Common myeloid progenitor, CD34-positive (primary cell): ENCODE measurements around the gene SATB1.

Experiments
- CTCF ChIA-PET: fragments of 350-600 bp; sonication (Branson Sonifier 250); formaldehyde crosslinking; loops from one replicate; lab custom pipeline; 2021; ENCODE audit warnings: antibody characterized with exemption; lab: Charles Lee
- POLR2A ChIA-PET: fragments of 350-600 bp; sonication (Branson Sonifier 250); formaldehyde crosslinking; loops from one replicate; lab custom pipeline; 2021; ENCODE audit warnings: antibody characterized with exemption; lab: Charles Lee
- DNase-seq, 3 donors: peaks; one replicate each; pipeline versions ENCODE4 v3.0.0 to v3.0.0-alpha.2; 2013
- H3K27ac ChIP-seq, 2 experiments: 1 replicate in 1 of 2; 2 replicates in 1 of 2; pipeline ENCODE4 v1.7.0; 2013; ENCODE audit warnings: inconsistent platforms in 2 of 2, low read length in 2 of 2, mild to moderate bottlenecking in 2 of 2, low read depth in 1 of 2, moderate library complexity in 1 of 2; ENCODE audit not compliant: severe bottlenecking in 2 of 2, insufficient read depth in 1 of 2, poor library complexity in 1 of 2
- H3K27me3 ChIP-seq, 5 experiments: replicated peaks in 2 of 5; 1 replicate in 3 of 5; 2 replicates in 2 of 5; pipeline versions ENCODE4 v1.6.1 to v1.7.0; 2013; ENCODE audit warnings: low read length in 4 of 5, mild to moderate bottlenecking in 2 of 5, moderate library complexity in 2 of 5, inconsistent platforms in 1 of 5; ENCODE audit not compliant: insufficient read depth in 5 of 5, control insufficient read depth in 4 of 5
- H3K36me3 ChIP-seq, 4 experiments: 1 replicate in 2 of 4; 2 replicates in 2 of 4; pipeline versions ENCODE4 v1.6.1 to v1.7.0; 2013; ENCODE audit warnings: low read length in 3 of 4, control low read depth in 1 of 4, mild to moderate bottlenecking in 1 of 4; ENCODE audit not compliant: control insufficient read depth in 4 of 4, insufficient read depth in 4 of 4
- H3K4me1 ChIP-seq, 4 experiments: 1 replicate in 3 of 4; 2 replicates in 1 of 4; pipeline versions ENCODE4 v1.6.1 to v1.7.1; 2013; ENCODE audit warnings: low read length in 3 of 4, mild to moderate bottlenecking in 3 of 4, control low read depth in 1 of 4, inconsistent platforms in 1 of 4, moderate library complexity in 1 of 4; ENCODE audit not compliant: control insufficient read depth in 4 of 4, insufficient read depth in 4 of 4; ENCODE audit errors: control extremely low read depth in 1 of 4
- H3K4me3 ChIP-seq, 7 experiments: 1 replicate in 4 of 7; 2 replicates in 3 of 7; pipeline versions ENCODE4 v1.5.1 to v1.7.0; 2013; ENCODE audit warnings: mild to moderate bottlenecking in 7 of 7, low read length in 6 of 7, moderate library complexity in 6 of 7, inconsistent platforms in 2 of 7, low read depth in 2 of 7, control low read depth in 1 of 7; ENCODE audit not compliant: insufficient read depth in 4 of 7, control insufficient read depth in 1 of 7; ENCODE audit errors: extremely low read depth in 1 of 7
- H3K9me3 ChIP-seq, 5 experiments: 1 replicate in 4 of 5; 2 replicates in 1 of 5; pipeline versions ENCODE4 v1.6.1 to v1.7.1; 2013; ENCODE audit warnings: low read length in 4 of 5, mild to moderate bottlenecking in 2 of 5, inconsistent platforms in 1 of 5, low read depth in 1 of 5, moderate library complexity in 1 of 5; ENCODE audit not compliant: control insufficient read depth in 4 of 5, insufficient read depth in 2 of 5; ENCODE audit errors: control extremely low read depth in 1 of 5
- WGBS: methylation state at CpG from one replicate; pipeline ENCODE4 v1.1.5; 2013; ENCODE audit not compliant: insufficient coverage; 5-methylcytosine and 5-hydroxymethylcytosine counted together

SATB1 gene

GRCh38 chr3:18351823-18352744 lies 73.1 kb downstream of the SATB1 start:
- ChIA-PET CTCF (interaction anchor here (0.6 to 1.4 kb wide), 3 partner anchors 11 to 446 kb away, joined by 3 read pairs; no protein-coding TSS in a partner anchor), POLR2A (no interaction called here)
- no peak overlapping the region for H3K27ac ChIP-seq
- H3K27me3 ChIP-seq, result no peaks in the 10 kb centered on the region
- no peak overlapping the region for H3K4me3 ChIP-seq
- no peaks in the 10 kb centered on the region for H3K4me1 ChIP-seq
- WGBS, result 92% methylated on average over 12 of the region's 12 CpGs
- DNase-seq, result no peak
- H3K9me3 ChIP-seq, result no peaks in the 10 kb centered on the region
- peaks cover 11 to 56% (median 36%) of the 10 kb centered on the region in 4 experiments for H3K36me3 ChIP-seq

- ChIA-PET CTCF (interaction anchor here (1.1 to 1.4 kb wide), 2 partner anchors 10 to 445 kb away, joined by 3 read pairs; no protein-coding TSS in a partner anchor), POLR2A (interaction anchor here (1.1 kb wide), 1 partner anchor 12 kb away, joined by 3 read pairs; no protein-coding TSS in a partner anchor)
- no peak overlapping the region for H3K4me3 ChIP-seq
- DNase-seq, result no peak
- no peaks in the 10 kb centered on the region for H3K9me3 ChIP-seq
- peaks cover 11 to 56% (median 37%) of the 10 kb centered on the region in 4 experiments for H3K36me3 ChIP-seq
- H3K4me1 ChIP-seq, result no peaks in the 10 kb centered on the region
- no CpG with 5 or more reads among the region's 5 CpGs for WGBS
- H3K27ac ChIP-seq, result no peak overlapping the region
- H3K27me3 ChIP-seq, result no peaks in the 10 kb centered on the region
These were observed 74.0 kb downstream of the SATB1 start for GRCh38 chr3:18351069-18351628.

GRCh38 chr3:18349197-18349798 lies 75.8 kb downstream of the SATB1 start:
- Histone ChIP-seq H3K9me3 (no peaks in the 10 kb centered on the region), H3K36me3 (peaks cover 11 to 56% (median 36%) of the 10 kb centered on the region in 4 experiments), H3K27ac (no peak overlapping the region), H3K4me1 (no peaks in the 10 kb centered on the region), H3K4me3 (no peak overlapping the region), H3K27me3 (no peaks in the 10 kb centered on the region)
- ChIA-PET POLR2A (no interaction called here), CTCF (interaction anchor here (0.8 kb wide), 1 partner anchor 438 kb away, joined by 3 read pairs; no protein-coding TSS in a partner anchor)
- 99% methylated on average over 18 of the region's 18 CpGs for WGBS
- DNase-seq, result no peak

GRCh38 chr3:18346097-18346496 lies 79.0 kb downstream of the SATB1 start:
- ChIA-PET CTCF (interaction anchor here (1.2 kb wide), 1 partner anchor 11 kb away, joined by 4 read pairs; no protein-coding TSS in a partner anchor), POLR2A (no interaction called here)
- WGBS, result 100% methylated on average over 2 of the region's 4 CpGs
- DNase-seq, result no peak
- H3K27me3 ChIP-seq, result no peaks in the 10 kb centered on the region
- peaks cover 9 to 36% (median 21%) of the 10 kb centered on the region in 4 experiments for H3K36me3 ChIP-seq
- H3K4me3 ChIP-seq, result no peak overlapping the region
- H3K4me1 ChIP-seq, result no peaks in the 10 kb centered on the region
- H3K9me3 ChIP-seq, result no peaks in the 10 kb centered on the region
- H3K27ac ChIP-seq, result no peak overlapping the region

- Histone ChIP-seq H3K27ac (no peak overlapping the region), H3K9me3 (no peaks in the 10 kb centered on the region), H3K4me3 (no peak overlapping the region), H3K36me3 (peaks cover 6 to 28% (median 14%) of the 10 kb centered on the region in 4 experiments), H3K27me3 (no peaks in the 10 kb centered on the region), H3K4me1 (no peaks in the 10 kb centered on the region)
- ChIA-PET POLR2A (no interaction called here), CTCF (no interaction called here)
- DNase-seq, result no peak
- WGBS, result 95% methylated on average over 4 of the region's 5 CpGs
These were observed 80.1 kb downstream of the SATB1 start for GRCh38 chr3:18345015-18345367.

- DNase-seq, result no peak
- no peak overlapping the region for H3K27ac ChIP-seq
- no peaks in the 10 kb centered on the region for H3K27me3 ChIP-seq
- peaks cover 4 to 22% (median 10%) of the 10 kb centered on the region in 4 experiments for H3K36me3 ChIP-seq
- no peak overlapping the region for H3K4me3 ChIP-seq
- 100% methylated on average over 1 of the region's 4 CpGs for WGBS
- H3K4me1 ChIP-seq, result no peaks in the 10 kb centered on the region
- CTCF ChIA-PET, result no interaction called here
- H3K9me3 ChIP-seq, result no peaks in the 10 kb centered on the region
- POLR2A ChIA-PET, result no interaction called here
These were observed 80.7 kb downstream of the SATB1 start for GRCh38 chr3:18344306-18345014.
